Stimulated activated CD8-positive, alpha-beta memory T cell treated with anti-CD3 and anti-CD28 coated beads, Interleukin-7, amount 100 ng/mL, for 48 hours (primary cell): ENCODE data around the gene PLXDC2.

Experiments
- DNase-seq, 2 donors: peaks; one replicate each; pipeline ENCODE4 v3.0.0-alpha.2; 2020; ENCODE audit warnings: low read depth in 1 of 2; ENCODE audit errors: extremely low read depth in 1 of 2

The PLXDC2 gene

DNA sequence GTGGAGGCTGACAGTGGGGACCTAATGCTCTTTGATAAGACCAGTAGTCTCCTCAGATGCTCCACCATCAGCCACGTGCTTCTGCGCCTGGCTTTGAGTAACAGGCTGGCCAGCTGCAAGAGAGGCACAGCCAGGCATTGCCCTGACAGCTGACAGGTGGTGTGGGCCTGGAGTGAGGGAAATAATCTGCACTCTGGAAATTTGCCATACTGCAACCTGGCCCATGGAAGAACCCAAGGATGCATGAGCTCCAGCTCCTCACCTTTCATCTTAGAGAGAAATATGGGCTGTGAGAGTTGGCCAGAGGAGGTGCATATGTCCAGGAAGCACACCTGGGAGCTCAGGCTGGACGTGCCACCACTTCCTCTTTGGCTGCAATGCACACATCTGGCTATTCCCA lies 118.9 kb downstream of the PLXDC2 start:
- DNase-seq, result no peak

DNA sequence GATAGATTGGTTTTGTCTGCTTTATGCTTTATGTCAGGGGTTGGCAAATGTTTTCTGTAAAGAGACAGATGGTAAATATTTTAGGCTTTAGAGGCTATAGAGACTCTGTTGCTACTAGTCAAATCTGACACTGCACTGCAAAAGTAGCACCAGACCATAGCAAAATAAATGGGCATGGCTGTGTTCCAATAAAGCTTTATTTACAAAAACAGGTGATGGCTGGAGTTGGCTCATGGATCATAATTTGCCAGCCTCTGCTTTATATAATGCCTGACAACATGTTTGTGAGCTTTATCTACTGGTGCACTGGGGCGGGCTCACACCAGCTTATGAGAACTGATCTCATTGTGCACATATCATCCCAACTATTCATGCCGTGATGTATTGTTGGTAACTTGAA lies 120.1 kb downstream of the PLXDC2 start:
- no peak for DNase-seq

DNA sequence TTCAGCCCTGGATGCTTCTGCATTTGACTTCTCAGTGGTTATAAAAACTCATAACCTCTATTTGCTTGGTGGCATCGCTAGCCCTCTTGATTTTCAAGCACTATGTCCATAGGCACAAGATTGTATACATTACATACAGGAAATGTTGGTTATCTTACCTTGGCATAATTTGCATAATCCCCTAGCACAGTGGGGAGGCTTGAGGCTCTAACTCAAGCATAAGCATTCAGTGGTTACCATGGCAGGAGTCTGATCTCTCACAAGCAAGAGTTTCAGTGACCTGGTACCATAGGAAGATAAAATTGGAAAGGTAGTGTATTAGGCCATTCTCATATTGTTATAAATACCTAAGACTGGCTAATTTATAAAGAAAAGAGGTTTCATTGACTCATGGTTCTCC lies 121.8 kb downstream of the PLXDC2 start:
- no peak for DNase-seq

DNA sequence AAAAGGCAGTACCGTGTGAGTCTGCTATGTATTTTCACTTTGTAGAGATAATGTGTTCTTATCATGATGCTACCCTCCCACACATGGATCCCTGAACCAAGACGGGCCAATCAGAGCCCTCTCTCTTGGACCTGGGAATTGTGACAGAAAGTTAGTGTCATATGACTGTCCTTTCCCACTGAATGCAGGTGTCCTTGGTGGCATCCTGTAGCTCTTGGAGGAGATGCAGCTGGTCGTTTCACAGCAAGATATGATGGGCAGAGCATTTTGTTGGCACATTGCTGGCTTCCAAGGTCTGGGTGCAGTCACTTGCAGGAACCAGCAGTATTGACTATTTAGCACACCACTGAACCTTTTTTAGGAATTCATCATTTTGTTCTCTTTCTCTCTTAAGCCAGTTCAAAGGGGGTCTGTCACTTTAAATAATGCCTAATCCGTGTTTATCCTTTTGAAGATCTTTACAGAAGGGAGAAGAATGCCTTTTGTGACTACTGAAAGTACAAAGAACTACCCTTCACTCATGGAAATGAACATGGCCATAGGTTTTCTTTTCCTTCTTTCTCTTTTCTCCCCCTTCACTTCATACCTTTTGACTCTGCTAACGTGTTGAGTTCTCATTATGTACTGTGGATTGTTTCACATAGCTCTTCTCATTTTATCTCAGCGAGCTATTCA lies 125.1 kb downstream of the PLXDC2 start:
- DNase-seq, result no peak

DNA sequence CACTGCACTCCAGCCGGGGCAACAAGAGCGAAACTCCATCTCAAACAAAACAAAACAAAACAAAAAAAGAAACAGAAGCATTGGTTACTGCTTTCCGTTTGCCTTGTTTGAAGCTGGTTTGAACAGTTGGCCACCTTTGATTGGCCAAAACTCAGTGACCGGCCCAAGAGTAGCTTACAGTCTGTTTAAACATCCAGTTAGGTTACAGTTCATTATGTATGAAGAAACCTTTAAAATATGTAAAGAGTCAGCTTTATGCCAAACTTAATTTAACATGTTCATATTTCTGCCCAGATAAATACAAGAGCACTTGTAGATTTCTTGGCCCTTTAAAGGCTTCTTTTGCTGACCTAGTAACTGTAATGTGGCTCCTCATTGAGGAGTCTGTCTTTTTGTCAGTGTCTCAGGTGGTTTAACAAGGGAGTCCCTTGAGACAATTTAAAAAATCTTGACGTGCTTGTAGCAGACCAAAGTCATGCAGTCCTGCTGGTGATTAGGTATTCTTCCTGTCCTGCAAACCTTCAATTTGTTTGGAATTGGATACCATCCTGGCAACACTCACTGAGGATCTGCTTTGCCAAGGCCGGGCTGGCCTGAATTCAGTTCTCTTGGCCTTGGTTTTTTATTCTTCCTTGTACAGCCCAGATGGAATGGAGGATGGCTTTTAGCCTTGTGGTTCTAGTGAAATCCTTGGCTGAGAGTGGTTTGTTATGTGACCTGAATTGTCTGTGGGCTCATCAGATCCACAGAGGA lies 128.9 kb downstream of the PLXDC2 start:
- DNase-seq, result no peak

DNA sequence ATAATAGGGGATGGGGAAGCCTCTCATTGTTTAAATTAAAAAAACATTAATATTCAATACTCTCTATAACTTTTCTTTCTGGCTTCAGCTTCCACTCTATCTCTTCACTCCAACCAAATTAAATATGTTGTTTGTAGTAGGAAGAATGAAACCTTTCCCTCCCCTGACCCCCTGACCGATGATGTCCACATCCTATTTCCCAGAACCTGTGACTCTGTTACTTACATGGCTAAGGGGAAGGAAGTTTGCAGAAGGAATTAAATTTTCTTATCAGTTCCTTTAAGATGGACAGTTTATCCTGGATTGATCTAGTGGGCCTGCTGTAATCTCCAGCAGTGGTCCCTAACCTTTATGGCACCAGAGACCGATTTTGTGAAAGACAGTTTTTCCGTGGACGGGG lies 130.0 kb downstream of the PLXDC2 start:
- DNase-seq, result no peak

DNA sequence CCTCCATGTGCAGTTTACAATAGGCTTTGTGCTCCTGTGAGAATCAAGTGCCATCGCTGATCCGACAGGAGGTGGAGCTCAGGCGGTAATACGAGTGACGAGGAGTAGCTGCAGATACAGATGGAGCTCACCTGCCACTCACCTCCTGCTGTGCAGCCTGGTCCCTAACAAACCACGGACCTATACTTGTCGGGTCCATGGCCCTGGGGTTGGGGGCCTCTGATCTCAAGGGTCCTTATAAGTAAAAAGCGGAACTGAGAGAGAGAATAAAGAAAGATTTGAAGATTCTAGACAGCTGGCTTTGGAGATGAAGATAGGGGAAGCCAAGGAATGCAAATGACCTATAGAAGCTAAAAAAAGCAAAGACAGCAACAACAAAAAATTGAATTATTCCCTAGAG lies 130.6 kb downstream of the PLXDC2 start:
- no peak for DNase-seq

DNA sequence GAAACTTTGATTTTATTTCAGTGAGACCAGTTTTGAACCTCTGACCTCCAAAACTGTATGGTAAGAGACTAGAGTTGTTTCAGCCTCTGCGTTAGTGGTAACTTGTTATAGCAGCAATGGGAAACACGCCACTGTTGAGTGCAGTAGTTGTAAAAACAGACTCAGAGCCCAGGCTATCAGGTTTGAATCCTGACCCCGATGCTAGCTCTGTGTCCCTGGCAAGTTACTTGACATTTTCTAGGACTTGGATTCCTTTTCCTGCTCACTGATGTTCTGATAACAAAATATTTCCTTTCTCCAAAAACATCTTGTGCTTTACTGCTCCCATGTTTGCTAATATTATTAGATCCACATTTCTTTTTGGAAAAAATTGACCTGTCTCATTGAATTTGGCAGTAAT lies 131.0 kb downstream of the PLXDC2 start:
- no peak for DNase-seq

DNA sequence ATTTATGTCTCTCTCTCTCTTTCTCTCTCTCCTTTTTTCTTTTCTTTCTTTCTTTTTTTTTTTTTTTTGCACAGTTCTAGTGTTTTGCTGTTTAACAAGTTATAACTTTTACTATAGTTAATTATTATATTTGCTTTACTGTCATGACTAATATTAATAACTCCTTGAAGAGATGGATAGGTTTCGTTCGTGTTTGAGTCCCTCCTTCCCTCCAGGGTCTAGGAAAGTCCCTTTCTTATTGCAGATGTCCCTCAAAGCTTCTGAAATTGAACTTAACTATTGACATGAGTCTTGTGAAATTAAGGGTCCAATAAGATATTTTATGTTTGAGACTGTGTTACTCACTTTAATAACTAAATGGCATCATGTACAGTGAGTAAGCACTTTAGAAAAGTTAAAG lies 131.4 kb downstream of the PLXDC2 start:
- DNase-seq, result no peak

DNA sequence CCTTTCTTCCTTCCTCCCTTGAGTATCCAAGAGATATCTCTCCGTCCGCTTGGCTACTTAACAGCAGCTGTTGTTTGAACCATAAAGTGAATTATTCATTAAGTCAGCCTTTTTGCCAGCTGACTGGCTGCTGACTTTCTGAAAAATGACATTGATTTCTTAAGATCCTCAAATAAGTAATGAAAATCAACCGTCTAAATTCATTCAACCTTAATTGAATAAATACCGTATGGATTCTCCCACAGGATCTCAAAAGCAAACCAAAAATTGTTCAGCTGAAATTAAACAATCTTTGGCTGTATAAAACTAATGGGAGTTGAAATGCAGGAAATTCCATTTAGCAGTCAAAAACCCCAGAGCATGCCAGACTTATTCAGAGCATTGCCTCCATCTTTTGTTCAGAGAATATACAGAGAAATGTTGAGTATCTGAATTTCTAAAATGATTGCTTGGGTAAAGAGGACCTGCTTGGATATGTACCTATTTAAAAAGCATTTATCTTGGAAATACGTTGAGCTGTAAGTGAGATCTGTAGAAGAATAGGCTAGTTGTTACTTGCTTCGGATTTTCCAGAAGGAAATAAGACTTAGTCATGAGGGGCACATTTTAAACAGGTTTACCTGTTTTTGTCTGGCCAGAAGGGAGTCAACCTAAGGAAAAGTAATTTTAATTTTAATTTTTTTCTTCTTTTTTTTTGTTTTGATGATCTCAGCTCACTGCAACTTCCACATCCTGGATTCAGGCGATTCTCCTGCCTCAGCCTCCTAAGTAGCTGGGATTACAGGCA lies 136.2 kb downstream of the PLXDC2 start:
- no peak for DNase-seq

DNA sequence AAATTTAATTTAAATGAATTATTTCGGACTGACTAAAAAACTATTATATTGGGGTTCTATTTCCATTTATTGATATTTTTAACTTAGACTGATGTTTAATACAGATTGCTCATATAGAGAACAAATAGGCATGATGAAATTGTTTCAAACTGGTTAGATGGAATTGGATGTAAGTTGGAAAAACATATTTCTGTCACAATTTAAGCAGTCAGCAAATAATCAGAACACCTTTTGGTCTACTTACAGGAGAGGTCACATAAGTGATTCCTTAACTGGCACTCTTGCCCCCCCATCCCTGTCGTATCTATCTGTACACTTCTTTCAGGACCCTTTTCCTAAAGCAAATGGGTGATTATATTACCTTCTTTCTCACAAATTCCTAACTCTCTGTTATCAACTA lies 138.4 kb downstream of the PLXDC2 start:
- DNase-seq, result no peak

DNA sequence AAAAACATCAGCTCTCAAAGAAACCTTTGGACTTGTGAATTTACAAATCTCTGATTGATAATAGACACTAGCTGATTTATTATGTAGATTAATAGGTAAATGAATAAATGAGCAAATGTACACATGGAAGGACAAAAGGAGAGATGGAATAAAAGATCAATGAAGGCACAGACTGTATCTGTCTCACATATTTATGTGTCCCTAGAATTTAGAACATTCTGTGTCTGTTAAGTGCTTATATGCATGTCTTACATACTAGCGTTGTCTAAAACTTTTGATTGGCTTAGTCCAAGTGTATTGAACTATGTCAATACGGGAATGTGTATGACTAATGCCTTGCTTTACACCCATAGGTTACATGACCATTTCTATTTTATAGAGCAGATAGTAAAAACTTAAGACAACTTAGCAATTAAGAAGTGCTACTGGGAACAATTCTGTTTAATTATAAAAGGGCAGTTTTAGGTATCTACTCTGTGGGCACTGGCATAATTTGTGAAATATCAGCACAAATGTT lies 140.3 kb downstream of the PLXDC2 start:
- DNase-seq, result no peak

DNA sequence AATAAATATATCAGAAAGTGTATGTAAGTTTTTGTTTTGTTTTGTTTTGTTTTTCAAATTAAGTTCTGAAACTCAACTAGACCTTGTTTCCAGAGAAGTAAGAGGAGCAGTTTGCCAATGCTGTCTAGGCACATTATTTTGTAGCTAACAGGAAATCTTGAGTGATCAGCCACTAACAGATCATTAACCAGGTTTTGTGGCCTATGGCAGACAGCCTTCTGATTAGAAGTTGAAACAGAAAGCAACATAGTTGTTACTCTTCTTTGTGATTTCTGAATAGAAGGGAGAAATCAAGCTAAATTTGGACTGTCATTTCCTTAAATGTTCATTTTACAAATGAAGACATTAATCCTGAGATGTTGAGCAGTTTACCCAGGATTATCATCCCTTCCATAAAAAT lies 142.6 kb downstream of the PLXDC2 start:
- DNase-seq, result no peak

DNA sequence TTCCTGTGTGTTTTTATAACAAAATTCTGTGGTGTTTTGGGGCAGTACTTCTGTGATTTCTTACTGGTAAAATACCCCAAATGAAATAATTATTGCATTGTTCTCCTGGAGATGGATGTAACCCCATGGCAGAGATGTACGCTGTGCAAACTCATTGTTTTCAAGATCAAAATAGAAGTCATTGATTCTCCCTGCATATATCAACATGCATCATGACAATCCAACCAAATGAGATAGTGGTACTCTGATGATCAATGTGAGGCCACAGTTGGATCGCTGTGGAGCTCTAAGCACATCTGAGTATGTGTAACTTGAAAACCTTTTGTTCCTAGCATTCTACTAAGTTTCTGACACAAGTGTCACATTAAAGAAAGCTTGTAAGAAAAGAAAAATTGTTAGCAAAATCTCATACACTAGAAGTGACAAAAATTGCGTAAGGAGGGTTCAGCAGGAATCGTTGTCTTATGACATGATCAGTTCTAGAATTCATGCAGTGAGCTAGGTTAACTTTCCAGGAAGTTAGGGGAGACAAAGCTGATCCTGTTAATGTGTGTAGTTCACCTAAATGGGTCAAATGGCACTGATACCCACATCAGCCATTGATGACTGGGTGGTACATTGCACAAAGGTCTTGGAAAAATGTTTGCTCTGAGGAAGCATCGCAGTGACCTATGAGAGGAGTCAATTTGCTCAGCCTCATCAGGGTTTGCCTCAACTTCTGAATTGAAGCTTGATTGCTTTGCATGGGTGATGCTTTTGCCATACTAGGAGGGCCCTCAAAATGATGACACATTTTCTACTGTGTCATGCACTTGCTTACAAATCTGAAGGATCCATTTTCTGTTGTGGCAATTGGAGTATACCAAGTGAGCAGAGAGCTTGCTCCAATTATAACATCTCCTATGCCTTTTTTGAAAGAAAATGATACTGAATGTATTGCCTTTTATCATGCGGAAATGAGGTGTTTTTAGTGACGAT lies 145.1 kb downstream of the PLXDC2 start:
- no peak for DNase-seq

DNA sequence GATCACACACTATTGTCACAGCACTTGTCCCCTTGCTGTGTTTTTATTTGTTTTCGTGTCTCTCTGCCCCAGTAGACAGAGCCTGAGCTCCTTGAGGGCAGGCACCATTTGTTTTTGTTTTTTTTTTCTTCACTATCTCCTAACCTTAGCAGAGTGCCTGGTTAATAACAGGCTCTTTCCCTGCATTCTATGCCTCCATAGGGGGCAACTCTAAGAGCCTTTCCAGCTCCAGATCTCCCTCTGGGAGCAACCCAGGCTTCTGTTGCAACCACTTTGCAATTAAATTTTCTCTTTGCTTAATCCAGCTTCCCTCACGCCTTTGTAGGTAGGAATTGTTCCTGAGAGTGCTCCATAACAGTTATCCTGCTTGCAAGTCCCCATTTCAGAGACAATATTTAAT lies 148.4 kb downstream of the PLXDC2 start:
- DNase-seq, result no peak

DNA sequence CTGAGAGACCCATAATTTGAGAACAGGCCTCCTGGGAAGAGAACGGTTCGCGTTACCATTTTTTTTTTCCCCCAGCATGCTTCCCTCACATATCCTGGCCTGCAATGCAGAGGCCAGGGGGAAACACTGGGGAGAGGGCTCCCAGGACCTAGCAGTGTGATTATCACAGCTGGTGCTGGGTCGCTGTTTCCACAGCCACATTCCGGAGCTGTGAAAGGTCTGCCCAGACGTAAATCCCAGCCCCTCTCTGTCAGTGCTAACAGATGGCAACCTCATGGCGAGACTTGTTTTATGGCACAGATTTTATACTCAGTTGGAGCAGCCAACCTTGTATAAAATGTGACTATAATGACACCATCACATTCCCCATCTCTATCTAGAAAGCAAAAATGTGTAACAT lies 150.5 kb downstream of the PLXDC2 start:
- no peak for DNase-seq

DNA sequence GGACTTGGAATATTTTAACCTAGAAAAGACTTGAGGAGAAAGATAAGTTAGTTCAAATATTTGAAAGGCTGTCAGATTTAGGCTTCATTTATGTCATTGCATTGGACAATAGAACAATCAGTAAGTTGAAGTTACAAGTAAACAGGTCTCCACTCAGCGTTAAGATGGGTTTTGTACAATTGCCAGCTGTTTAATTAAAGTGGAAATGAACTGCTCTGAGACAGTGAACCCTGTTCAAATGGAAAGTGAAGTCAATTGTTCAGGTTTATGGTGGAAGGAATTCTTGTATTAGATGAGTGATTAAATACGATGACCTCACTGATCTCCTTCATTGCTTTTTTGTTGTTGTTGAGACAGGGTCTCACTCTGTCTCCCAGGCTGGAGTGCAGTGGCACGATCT lies 151.7 kb downstream of the PLXDC2 start:
- DNase-seq, result no peak

DNA sequence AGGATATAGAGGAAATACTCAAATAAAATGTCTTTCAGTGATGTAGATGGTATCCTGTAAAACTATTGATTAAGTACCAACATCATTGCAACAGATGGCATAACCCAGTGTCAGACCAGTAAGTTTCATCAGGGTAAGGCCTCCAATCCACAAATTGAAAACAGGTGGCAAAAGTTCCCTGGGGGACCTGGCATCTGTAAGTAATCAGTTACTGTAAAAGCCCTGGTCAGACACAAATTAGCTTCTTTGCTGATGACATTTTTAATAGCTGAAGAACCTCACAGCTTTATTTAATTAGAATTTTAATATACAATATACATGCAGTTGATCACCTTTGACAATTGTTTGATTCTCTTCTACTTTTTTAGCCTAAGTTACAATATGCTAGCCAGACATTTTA lies 152.5 kb downstream of the PLXDC2 start:
- no peak for DNase-seq

DNA sequence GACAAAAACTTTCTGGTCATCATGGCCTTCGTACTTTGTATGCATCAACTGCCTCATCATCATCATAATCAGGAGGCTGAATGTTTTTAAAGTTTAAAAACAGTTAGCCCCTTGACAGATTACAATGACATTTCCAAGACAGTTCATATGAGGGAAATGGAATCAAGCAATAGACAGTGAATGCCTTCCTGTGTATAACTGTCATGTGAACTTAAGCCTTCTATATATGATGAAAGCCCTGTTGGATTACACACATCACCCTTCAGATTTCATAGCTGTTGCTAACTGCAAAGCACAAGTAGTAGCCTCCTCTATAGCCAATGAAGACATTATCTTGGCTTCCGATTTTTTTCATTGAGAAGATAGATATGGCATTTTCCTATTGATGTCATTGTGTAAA lies 154.0 kb downstream of the PLXDC2 start:
- DNase-seq, result no peak

DNA sequence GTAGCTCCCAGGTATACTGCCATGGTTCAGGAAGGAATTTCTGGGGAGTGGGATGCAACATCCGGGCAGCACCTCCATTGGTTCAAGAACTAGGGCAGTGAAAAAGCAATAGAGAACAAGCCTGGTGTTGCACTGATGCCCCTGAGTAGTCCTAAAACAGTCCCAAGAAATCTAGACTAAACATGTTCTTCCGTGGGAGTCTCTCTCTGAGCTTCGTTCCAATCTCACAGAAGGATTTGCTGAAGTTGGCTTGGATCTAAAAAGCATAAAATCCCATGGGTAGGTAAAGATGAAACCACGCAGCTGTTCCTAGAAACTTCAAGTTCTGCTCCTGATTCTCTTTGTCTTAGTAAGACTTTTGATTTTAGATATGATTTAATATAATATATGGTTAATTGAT lies 154.5 kb downstream of the PLXDC2 start:
- no peak for DNase-seq
